C4-2B (cell line): ENCODE results near the gene STX2.

Experiments used
- H3K27ac ChIP-seq: fragments of 450-650 bp; 2 replicates; pipeline ENCODE4 v1.5.1; 2017
- ZFX ChIP-seq: fragments of 450-650 bp; IDR thresholded peaks from 2 replicates; pipeline ENCODE4 v1.6.1; 2017
- TF ChIP-seq, protein P1 (sequence below): fragments of 450-650 bp; conservative IDR thresholded peaks from 2 replicates; pipeline ENCODE4 v1.5.1; 2017; ENCODE audit warnings: mild to moderate bottlenecking

STX2 gene

DNA sequence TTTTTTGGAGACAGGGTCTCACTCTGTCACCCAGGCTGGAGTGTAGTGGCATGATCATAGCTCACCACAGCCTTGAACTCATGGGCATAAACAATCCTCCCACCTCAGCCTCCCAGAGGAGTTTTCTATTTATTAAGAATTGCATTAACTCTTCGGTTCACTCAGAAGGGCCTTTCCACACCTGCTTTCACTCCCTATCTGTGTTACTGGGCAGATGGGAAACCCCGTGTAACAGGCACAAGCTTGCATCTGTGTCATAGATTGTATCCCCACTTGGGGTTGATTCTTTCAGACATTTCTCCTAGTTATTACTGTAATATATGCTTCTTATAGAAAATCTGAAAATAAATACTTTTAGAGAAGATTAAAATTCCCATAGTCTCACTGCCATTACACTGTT, 38.7 kb downstream of the STX2 start:
- TF ChIP-seq, protein P1, sequence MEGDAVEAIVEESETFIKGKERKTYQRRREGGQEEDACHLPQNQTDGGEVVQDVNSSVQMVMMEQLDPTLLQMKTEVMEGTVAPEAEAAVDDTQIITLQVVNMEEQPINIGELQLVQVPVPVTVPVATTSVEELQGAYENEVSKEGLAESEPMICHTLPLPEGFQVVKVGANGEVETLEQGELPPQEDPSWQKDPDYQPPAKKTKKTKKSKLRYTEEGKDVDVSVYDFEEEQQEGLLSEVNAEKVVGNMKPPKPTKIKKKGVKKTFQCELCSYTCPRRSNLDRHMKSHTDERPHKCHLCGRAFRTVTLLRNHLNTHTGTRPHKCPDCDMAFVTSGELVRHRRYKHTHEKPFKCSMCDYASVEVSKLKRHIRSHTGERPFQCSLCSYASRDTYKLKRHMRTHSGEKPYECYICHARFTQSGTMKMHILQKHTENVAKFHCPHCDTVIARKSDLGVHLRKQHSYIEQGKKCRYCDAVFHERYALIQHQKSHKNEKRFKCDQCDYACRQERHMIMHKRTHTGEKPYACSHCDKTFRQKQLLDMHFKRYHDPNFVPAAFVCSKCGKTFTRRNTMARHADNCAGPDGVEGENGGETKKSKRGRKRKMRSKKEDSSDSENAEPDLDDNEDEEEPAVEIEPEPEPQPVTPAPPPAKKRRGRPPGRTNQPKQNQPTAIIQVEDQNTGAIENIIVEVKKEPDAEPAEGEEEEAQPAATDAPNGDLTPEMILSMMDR: no peak
- no peak for TF ChIP-seq ZFX
- no peak overlapping the region for H3K27ac ChIP-seq

DNA sequence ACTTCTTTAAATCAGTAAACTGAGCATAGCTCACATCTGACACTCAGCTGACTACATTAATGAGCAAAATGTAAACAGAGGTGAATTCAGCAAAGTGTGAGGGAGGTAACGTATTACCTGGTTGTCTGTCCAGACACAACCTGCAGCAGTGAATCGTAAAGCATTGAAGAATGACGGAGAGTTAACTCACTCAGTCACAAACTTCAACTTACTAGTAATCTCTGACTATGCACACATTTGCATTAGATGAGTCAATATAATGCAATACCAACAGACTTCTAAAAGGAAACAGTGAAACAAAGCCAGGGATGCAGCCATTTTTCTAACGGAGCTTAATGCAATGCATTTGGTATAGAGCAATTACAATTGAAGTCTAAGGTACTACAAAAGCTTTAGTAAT, 40.0 kb downstream of the STX2 start:
- no peak overlapping the region for H3K27ac ChIP-seq
- TF ChIP-seq ZFX: no peak
- TF ChIP-seq, protein P1: no peak

DNA sequence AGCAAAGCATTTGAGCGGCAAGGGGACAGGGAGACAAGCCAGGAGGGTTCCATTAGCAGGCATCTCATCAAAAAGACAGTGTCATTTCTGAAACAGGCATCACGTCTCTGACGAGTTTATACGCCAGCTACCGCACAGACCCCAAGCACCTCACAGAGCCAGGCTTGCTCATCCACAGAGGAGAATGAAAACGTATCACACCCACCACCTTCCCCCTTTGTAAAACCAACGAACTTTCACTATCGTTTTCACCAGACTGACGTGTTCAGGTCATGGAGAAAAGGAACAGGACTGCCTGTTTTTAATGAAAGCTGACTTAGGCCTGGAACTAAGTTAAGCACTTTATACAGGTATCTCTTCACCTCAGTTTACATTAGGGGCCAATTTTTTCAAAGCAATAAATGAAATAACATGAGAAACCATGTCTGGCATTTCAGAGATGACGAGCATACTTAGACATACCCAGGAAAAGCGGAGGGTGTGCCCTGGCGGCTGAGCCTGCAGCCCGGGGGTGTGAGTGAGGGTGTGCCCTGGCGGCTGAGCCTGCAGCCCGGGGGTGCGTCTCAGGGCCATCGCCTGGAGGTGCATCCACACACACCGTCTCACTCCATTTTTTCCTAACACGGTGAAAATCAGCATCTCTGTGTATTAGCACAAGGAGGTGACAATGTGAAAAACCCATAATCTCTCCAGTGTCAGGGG, 41.9 kb downstream of the STX2 start:
- TF ChIP-seq, protein P1: no peak
- no peak for TF ChIP-seq ZFX
- no peak overlapping the region for H3K27ac ChIP-seq

DNA sequence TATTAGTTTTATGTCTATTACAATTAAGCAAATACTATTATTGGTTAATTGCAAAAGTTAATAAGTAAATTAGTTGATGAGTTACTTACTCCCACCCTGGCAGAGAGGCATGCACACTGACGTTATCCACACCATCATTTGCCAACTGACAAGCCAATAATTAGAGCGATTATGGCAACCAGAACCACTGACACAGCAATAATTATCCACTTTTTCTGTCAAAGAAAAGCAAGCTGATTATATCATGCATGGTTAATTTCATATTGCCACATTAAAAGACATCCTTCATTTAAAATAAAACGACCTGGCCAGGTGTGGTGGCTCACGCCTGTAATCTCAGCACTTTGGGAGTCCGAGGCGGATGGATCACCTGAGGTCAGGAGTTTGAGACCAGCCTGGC, 43.1 kb downstream of the STX2 start:
- no peak for TF ChIP-seq ZFX
- TF ChIP-seq, protein P1: no peak

DNA sequence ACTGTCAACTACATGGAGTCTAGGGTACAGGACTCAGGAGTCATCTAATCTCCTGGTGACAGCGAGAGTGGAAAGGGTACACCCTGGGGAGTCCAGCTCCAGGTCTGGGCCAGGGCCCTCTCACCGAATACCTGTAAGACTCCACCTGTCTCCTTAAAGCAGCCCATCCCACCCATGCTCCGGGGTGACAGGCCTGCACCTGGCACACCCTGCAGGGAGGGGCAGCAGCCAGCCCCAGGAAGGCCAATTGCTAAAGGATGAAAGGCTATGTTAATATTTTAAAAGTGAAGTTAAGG, 45.5 kb downstream of the STX2 start:
- no peak overlapping the region for H3K27ac ChIP-seq

More for the DNA sequence above, 43.1 kb downstream of the STX2 start:
- H3K27ac ChIP-seq: no peak overlapping the region

DNA sequence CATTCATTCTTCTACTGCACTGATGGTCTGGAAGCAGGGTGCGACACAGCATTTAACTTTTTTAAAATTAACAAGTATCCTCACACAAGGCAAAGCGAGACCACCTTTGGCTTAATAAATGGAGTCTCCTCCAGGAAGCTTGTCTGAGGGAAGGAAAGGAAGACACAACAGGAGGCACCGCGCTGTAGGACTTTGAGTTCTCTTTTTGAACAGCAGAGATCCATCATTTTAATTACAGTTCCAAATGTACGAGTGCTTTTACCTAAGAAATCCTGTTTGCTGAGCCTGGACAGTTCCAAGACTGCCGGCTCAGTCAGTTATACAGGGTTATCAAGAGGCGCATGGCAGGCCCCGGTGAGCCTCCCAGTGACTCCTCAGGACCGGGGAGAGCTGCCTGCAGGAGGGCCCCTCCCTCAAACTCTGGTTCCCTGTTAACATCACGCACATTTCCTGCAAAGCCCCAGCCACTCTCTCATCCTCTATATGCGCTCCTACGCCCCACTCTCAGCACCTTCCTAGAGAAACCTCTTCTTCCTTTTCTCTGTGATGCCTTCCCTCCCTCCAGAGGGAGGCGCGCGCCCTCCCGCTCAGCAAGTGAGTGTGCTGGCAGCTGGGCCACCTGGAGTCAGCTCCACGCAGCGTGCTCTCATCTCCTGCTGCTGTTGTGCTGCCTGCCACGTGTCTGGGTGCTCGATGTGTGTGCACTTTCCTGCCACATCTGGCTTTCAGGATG, 46.1 kb downstream of the STX2 start:
- no peak for TF ChIP-seq ZFX
- TF ChIP-seq, protein P1: no peak

More for the DNA sequence above, 45.5 kb downstream of the STX2 start:
- TF ChIP-seq, protein P1: no peak
- no peak for TF ChIP-seq ZFX

DNA sequence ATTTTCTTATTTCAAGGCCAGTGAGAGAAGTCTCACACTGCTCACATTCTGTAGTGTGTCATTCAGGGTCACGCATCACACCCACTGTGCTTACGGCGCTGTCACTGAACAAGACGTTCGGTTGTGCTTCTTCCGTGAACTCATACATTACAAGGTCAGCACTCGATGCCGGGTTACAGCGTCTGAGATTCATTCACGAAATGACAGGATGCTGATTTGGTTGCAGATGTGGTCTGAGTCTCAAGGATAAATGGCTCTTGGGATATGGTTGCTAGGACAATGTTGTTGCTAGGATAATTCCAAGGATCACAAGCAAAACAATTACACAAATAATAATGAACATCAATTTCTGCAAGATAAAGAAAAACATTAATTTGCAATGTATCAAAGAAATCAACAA, 47.4 kb downstream of the STX2 start:
- TF ChIP-seq, protein P1: no peak
- TF ChIP-seq ZFX: no peak
- H3K27ac ChIP-seq: no peak overlapping the region

More for the DNA sequence above, 46.1 kb downstream of the STX2 start:
- no peak overlapping the region for H3K27ac ChIP-seq
